HCT116 (cell line): ENCODE results near the gene CHAF1A. TPM values are rescaled to one million over a fixed set of nuclear protein-coding genes. Genes with fewer than 3 reads are reported as not detected.

Experiments
- ATAC-seq: fragments of 200-7000 bp; cut with Tn5 transposase; 2 replicates; pipeline ENCODE4 v1.9.1; 2020; ENCODE audit warnings: mild to moderate bottlenecking, moderate library complexity
- BruUV-seq: library from RNA; stranded (reverse); fragments of 400-500 nt; replicated peaks from 2 replicates; lab custom pipeline; 2021; lab: Mats Ljungman, UMichigan
- CTCF ChIA-PET: fragments of 300-600 bp; sonication (Branson Sonifier 250); formaldehyde crosslinking; loops from one replicate; lab custom pipeline; 2021; ENCODE audit warnings: antibody characterized with exemption; lab: Charles Lee
- POLR2A ChIA-PET: fragments of 300-600, 350-600 bp; sonication (Branson Sonifier 250); formaldehyde crosslinking; loops from one replicate; lab custom pipeline; 2021; ENCODE audit warnings: antibody characterized with exemption; lab: Charles Lee
- RAD21 ChIA-PET, 2 experiments: fragments of 300-600 bp; sonication (Branson Sonifier 250); formaldehyde crosslinking; loops; one replicate each; lab custom pipeline; 2023; ENCODE audit warnings: low total read pairs in 2 of 2; ENCODE audit not compliant: uncharacterized antibody in 2 of 2, unreplicated experiment in 2 of 2, low non-redundant PET in 1 of 2; lab: Charles Lee
- DNase-seq: peaks from one replicate; pipeline ENCODE4 v3.0.0-alpha.2; 2010; ENCODE audit warnings: low read depth, low spot score
- H2AFZ ChIP-seq: fragments of 200-600 bp; shearing (Covaris generic), sonication (generic); 2 replicates; pipeline ENCODE4 v1.6.1; 2017; ENCODE audit warnings: low read depth, mixed run types, mixed read lengths, antibody characterized with exemption, low read length; ENCODE audit not compliant: poor library complexity, severe bottlenecking
- H3K27ac ChIP-seq: 2 replicates; pipeline ENCODE4 v1.5.1; 2012; ENCODE audit warnings: low read depth, low read length
- H3K27me3 ChIP-seq: fragments of 200-600 bp; sonication (generic); 2 replicates; pipeline ENCODE4 v1.6.1; 2016; ENCODE audit warnings: mixed run types, low read length, mixed read lengths; ENCODE audit not compliant: insufficient read depth
- H3K36me3 ChIP-seq, 2 experiments: fragments of 200-500 bp in 1 of 2; fragments of 200-600 bp in 1 of 2; sonication (Bioruptor generic) in 1 of 2; sonication (generic) in 1 of 2; 2 replicates each; pipeline versions ENCODE4 v1.5.1 to v1.6.1; 2014 to 2016; ENCODE audit warnings: low read length in 2 of 2, inconsistent platforms in 1 of 2, mixed read lengths in 1 of 2, mixed run types in 1 of 2; ENCODE audit not compliant: insufficient read depth in 2 of 2, control insufficient read depth in 1 of 2
- H3K4me1 ChIP-seq, 2 experiments: fragments of 200-600 bp in 1 of 2; sonication (generic) in 1 of 2; 2 replicates each; pipeline versions ENCODE4 v1.5.1 to v1.6.1; 2012 to 2017; ENCODE audit warnings: low read length in 2 of 2, inconsistent platforms in 1 of 2, mild to moderate bottlenecking in 1 of 2, mixed read lengths in 1 of 2, mixed run types in 1 of 2, moderate library complexity in 1 of 2; ENCODE audit not compliant: insufficient read depth in 2 of 2, control insufficient read depth in 1 of 2
- H3K4me2 ChIP-seq: fragments of 200-600 bp; sonication (generic); 2 replicates; pipeline ENCODE4 v1.6.1; 2017; ENCODE audit warnings: mixed run types, low read length, mixed read lengths
- H3K4me3 ChIP-seq, 2 experiments: fragments of 200-600 bp in 1 of 2; sonication (generic) in 1 of 2; replicated peaks in 1 of 2; 2 replicates each; pipeline ENCODE4 v1.5.1; 2011 to 2016; ENCODE audit warnings: low read length in 2 of 2, control low read depth in 1 of 2, low read depth in 1 of 2, mild to moderate bottlenecking in 1 of 2, mixed read lengths in 1 of 2, mixed run types in 1 of 2
- H3K79me2 ChIP-seq: fragments of 200-600 bp; sonication (generic); 2 replicates; pipeline ENCODE4 v1.6.1; 2017; ENCODE audit warnings: mild to moderate bottlenecking, mixed run types, low read length, moderate library complexity, mixed read lengths; ENCODE audit not compliant: insufficient read depth
- H3K9ac ChIP-seq: fragments of 200-600 bp; sonication (generic); 2 replicates; pipeline ENCODE4 v1.6.1; 2016; ENCODE audit warnings: low read length, mixed read lengths
- H3K9me2 ChIP-seq: fragments of 200-600 bp; sonication (generic), shearing (Covaris generic); 2 replicates; pipeline ENCODE4 v1.6.1; 2017; ENCODE audit warnings: mixed run types, mild to moderate bottlenecking, moderate library complexity; ENCODE audit not compliant: insufficient read depth
- H3K9me3 ChIP-seq, 2 experiments: fragments of 200-500 bp in 1 of 2; fragments of 200-600 bp in 1 of 2; sonication (Bioruptor generic) in 1 of 2; sonication (generic) in 1 of 2; 2 replicates each; pipeline ENCODE4 v1.6.1; 2014 to 2017; ENCODE audit warnings: low read length in 2 of 2, mixed read lengths in 2 of 2, inconsistent platforms in 1 of 2, low read depth in 1 of 2, mild to moderate bottlenecking in 1 of 2, mixed run types in 1 of 2, moderate library complexity in 1 of 2; ENCODE audit not compliant: control insufficient read depth in 1 of 2, insufficient read depth in 1 of 2
- H4K20me1 ChIP-seq: fragments of 200-600 bp; sonication (generic), shearing (Covaris generic); 2 replicates; pipeline ENCODE4 v1.6.1; 2017; ENCODE audit warnings: mixed run types, mild to moderate bottlenecking, moderate library complexity; ENCODE audit not compliant: insufficient read depth
- CEBPB ChIP-seq: IDR thresholded peaks from 2 replicates; pipeline ENCODE4 v1.6.1; 2012; ENCODE audit warnings: low read depth
- EGR1 ChIP-seq: IDR thresholded peaks from 2 replicates; pipeline ENCODE4 v1.6.1; 2012; ENCODE audit warnings: low read depth
- EZH2 ChIP-seq: fragments of 200-600 bp; sonication (generic); IDR thresholded peaks from 2 replicates; pipeline ENCODE4 v1.6.1; 2017; ENCODE audit warnings: antibody characterized with exemption, mixed run types
- JUND ChIP-seq: IDR thresholded peaks from 2 replicates; pipeline ENCODE4 v1.6.1; 2012
- POLR2A ChIP-seq: IDR thresholded peaks from 2 replicates; pipeline ENCODE4 v1.7.0; 2011; ENCODE audit warnings: borderline replicate concordance; ENCODE audit not compliant: insufficient read depth, insufficient read length; ENCODE audit errors: extremely low read depth
- SIN3A ChIP-seq: IDR thresholded peaks from 2 replicates; pipeline ENCODE4 v1.6.1; 2012; ENCODE audit warnings: low read depth
- SP1 ChIP-seq: IDR thresholded peaks from 2 replicates; pipeline ENCODE4 v1.6.1; 2012; ENCODE audit warnings: low read depth
- SRF ChIP-seq: IDR thresholded peaks from 2 replicates; pipeline ENCODE4 v1.6.1; 2012; ENCODE audit warnings: low read depth
- TCF7L2 ChIP-seq: IDR thresholded peaks from 2 replicates; pipeline ENCODE4 v1.7.0; 2011; ENCODE audit warnings: borderline replicate concordance, inconsistent platforms; ENCODE audit not compliant: insufficient read depth, insufficient read length; ENCODE audit errors: extremely low read depth
- YY1 ChIP-seq: IDR thresholded peaks from 2 replicates; pipeline ENCODE4 v1.6.1; 2011; ENCODE audit warnings: low read length, low read depth, moderate library complexity, mild to moderate bottlenecking; ENCODE audit not compliant: insufficient replicate concordance; ENCODE audit errors: extremely low read depth
- intact Hi-C: fragments of 100-400 bp; cut with micrococcal nuclease; formaldehyde crosslinking; loops from 2 replicates; pipeline ENCODE4 v1.10.0; 2022
- total RNA-seq: library from RNA; stranded (reverse); gene quantifications from one replicate; pipeline ENCODE4 v1.2.1, GENCODE V29; 2021; ENCODE audit not compliant: unreplicated experiment
- TF ChIP-seq, protein P1 (sequence below): IDR thresholded peaks from 2 replicates; pipeline ENCODE4 v1.6.1; 2012
- TF ChIP-seq, protein P2 (sequence below): IDR thresholded peaks from 2 replicates; pipeline ENCODE4 v1.6.1; 2011; ENCODE audit warnings: mild to moderate bottlenecking, low read length, moderate library complexity; ENCODE audit not compliant: insufficient replicate concordance; ENCODE audit errors: extremely low read depth
- TF ChIP-seq, protein P3 (sequence below): IDR thresholded peaks from 2 replicates; pipeline ENCODE4 v1.6.1; 2012; ENCODE audit warnings: low read depth
- TF ChIP-seq, protein P4 (sequence below): IDR thresholded peaks from 2 replicates; pipeline ENCODE4 v1.6.1; 2012

The CHAF1A gene
- total RNA-seq, 1 experiment from 2014 or later: 69.9 TPM

DNA sequence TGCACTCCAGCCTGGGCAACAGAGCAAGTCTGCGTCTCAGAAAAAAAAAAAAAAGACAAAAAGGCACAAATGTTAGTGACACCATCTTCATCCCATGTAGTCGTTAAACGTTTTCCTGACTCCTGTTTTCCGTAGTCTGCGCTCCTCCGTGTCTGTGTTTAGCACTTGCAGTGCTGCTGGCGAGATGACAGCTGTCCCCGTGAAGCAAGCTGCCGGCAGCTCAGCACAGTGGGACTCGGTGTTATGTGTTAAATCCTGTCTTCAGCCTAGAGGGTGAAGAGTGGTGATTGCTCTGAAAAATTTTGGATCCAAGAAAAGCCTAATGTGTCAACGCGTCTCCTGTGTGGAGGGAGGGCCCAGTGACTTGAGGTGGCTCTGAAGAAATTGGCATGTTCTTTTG lies 36.8 kb downstream of the CHAF1A start:
- H3K4me2 ChIP-seq: no peak overlapping the region
- CTCF ChIA-PET: no interaction called here
- no peak for DNase-seq
- no peaks in the 10 kb centered on the region for H4K20me1 ChIP-seq
- no peak overlapping the region for H2AFZ ChIP-seq
- peaks cover 38% of the 10 kb centered on the region for H3K79me2 ChIP-seq
- H3K4me3 ChIP-seq: no peak overlapping the region
- intact Hi-C loops: no loop called here
- no peak overlapping the region for H3K9ac ChIP-seq
- no peaks in the 10 kb centered on the region for H3K4me1 ChIP-seq
- POLR2A ChIA-PET: no interaction called here
- TF ChIP-seq EGR1 (no peak), SIN3A (no peak), SRF (no peak), YY1 (no peak), JUND (no peak), CEBPB (no peak), EZH2 (no peak), POLR2A (no peak), TCF7L2 (no peak), SP1 (no peak)
- TF ChIP-seq, protein P1, sequence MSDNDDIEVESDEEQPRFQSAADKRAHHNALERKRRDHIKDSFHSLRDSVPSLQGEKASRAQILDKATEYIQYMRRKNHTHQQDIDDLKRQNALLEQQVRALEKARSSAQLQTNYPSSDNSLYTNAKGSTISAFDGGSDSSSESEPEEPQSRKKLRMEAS: no peak
- TF ChIP-seq, protein P2, sequence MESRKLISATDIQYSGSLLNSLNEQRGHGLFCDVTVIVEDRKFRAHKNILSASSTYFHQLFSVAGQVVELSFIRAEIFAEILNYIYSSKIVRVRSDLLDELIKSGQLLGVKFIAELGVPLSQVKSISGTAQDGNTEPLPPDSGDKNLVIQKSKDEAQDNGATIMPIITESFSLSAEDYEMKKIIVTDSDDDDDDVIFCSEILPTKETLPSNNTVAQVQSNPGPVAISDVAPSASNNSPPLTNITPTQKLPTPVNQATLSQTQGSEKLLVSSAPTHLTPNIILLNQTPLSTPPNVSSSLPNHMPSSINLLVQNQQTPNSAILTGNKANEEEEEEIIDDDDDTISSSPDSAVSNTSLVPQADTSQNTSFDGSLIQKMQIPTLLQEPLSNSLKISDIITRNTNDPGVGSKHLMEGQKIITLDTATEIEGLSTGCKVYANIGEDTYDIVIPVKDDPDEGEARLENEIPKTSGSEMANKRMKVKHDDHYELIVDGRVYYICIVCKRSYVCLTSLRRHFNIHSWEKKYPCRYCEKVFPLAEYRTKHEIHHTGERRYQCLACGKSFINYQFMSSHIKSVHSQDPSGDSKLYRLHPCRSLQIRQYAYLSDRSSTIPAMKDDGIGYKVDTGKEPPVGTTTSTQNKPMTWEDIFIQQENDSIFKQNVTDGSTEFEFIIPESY: no peak
- TF ChIP-seq, protein P3, sequence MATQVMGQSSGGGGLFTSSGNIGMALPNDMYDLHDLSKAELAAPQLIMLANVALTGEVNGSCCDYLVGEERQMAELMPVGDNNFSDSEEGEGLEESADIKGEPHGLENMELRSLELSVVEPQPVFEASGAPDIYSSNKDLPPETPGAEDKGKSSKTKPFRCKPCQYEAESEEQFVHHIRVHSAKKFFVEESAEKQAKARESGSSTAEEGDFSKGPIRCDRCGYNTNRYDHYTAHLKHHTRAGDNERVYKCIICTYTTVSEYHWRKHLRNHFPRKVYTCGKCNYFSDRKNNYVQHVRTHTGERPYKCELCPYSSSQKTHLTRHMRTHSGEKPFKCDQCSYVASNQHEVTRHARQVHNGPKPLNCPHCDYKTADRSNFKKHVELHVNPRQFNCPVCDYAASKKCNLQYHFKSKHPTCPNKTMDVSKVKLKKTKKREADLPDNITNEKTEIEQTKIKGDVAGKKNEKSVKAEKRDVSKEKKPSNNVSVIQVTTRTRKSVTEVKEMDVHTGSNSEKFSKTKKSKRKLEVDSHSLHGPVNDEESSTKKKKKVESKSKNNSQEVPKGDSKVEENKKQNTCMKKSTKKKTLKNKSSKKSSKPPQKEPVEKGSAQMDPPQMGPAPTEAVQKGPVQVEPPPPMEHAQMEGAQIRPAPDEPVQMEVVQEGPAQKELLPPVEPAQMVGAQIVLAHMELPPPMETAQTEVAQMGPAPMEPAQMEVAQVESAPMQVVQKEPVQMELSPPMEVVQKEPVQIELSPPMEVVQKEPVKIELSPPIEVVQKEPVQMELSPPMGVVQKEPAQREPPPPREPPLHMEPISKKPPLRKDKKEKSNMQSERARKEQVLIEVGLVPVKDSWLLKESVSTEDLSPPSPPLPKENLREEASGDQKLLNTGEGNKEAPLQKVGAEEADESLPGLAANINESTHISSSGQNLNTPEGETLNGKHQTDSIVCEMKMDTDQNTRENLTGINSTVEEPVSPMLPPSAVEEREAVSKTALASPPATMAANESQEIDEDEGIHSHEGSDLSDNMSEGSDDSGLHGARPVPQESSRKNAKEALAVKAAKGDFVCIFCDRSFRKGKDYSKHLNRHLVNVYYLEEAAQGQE: no peak
- TF ChIP-seq, protein P4, sequence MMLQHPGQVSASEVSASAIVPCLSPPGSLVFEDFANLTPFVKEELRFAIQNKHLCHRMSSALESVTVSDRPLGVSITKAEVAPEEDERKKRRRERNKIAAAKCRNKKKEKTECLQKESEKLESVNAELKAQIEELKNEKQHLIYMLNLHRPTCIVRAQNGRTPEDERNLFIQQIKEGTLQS: no peak
- no peaks in the 10 kb centered on the region for H3K9me3 ChIP-seq
- no TSS peak for BruUV-seq
- no peak for ATAC-seq
- no peaks in the 10 kb centered on the region for H3K9me2 ChIP-seq
- RAD21 ChIA-PET: no interaction called here
- no peaks in the 10 kb centered on the region for H3K27me3 ChIP-seq
- H3K27ac ChIP-seq: no peak overlapping the region
- H3K36me3 ChIP-seq: peaks cover 14 to 32% of the 10 kb centered on the region in 2 experiments; a peak in 3 of 4 replicates
